IMR-90 (cell line): ENCODE data around the gene EPHX1. TPM values are rescaled to one million over a fixed set of nuclear protein-coding genes. Genes with fewer than 3 reads are reported as not detected.

Experiments
- ATAC-seq: fragments of 200-7000 bp; cut with Tn5 transposase; 2 replicates; pipeline ENCODE4 v1.9.1; 2020; ENCODE audit warnings: low read depth, mild to moderate bottlenecking, moderate library complexity
- BruUV-seq: library from RNA; stranded (reverse); fragments of 400-500 nt; replicated peaks from 2 replicates; lab custom pipeline; 2021; lab: Mats Ljungman, UMichigan
- CTCF ChIA-PET: fragments of 300-600 bp; formaldehyde crosslinking; extraction: SDS; loops from one replicate; lab custom pipeline; 2021; ENCODE audit warnings: antibody characterized with exemption; lab: Yijun Ruan, JAX
- POLR2A ChIA-PET: fragments of 300-600 bp; sonication (Branson Sonifier 250); formaldehyde crosslinking; loops from one replicate; lab custom pipeline; 2022; ENCODE audit warnings: antibody characterized with exemption; ENCODE audit not compliant: unreplicated experiment; lab: Charles Lee
- DNase-seq: peaks from one replicate; pipeline ENCODE4 v3.0.0; 2013
- H2AFZ ChIP-seq: replicated peaks from 2 replicates; pipeline ENCODE3; 2013; ENCODE audit warnings: low read length, mild to moderate bottlenecking; ENCODE audit not compliant: poor library complexity
- H2AK5ac ChIP-seq: 2 replicates; pipeline ENCODE4 v1.6.1; 2013; ENCODE audit warnings: low read depth, low read length, inconsistent platforms
- H2AK9ac ChIP-seq: replicated peaks from 2 replicates; pipeline ENCODE3; 2013; ENCODE audit warnings: mild to moderate bottlenecking, low read depth, low read length, moderate library complexity; ENCODE audit not compliant: poor library complexity
- H2BK120ac ChIP-seq: 2 replicates; pipeline ENCODE4 v1.6.1; 2013; ENCODE audit warnings: low read depth, low read length, inconsistent platforms
- H2BK15ac ChIP-seq: 3 replicates; pipeline ENCODE4 v1.6.1; 2013; ENCODE audit warnings: low read depth, low read length, inconsistent platforms
- H2BK20ac ChIP-seq: 2 replicates; pipeline ENCODE4 v1.6.1; 2013; ENCODE audit warnings: low read depth, mild to moderate bottlenecking, inconsistent platforms, low read length, moderate library complexity
- H2BK5ac ChIP-seq: 2 replicates; pipeline ENCODE4 v1.6.1; 2013; ENCODE audit warnings: mild to moderate bottlenecking, low read depth, low read length, inconsistent platforms; ENCODE audit not compliant: poor library complexity, severe bottlenecking
- H3K14ac ChIP-seq: replicated peaks from 2 replicates; pipeline ENCODE4 v1.6.1; 2013; ENCODE audit warnings: low read depth, low read length, inconsistent platforms
- H3K18ac ChIP-seq: 2 replicates; pipeline ENCODE4 v1.6.1; 2013; ENCODE audit warnings: low read depth, low read length, control low read depth
- H3K23ac ChIP-seq: 2 replicates; pipeline ENCODE4 v1.6.1; 2013; ENCODE audit warnings: low read depth, low read length, inconsistent platforms
- H3K27ac ChIP-seq: 2 replicates; pipeline ENCODE4 v1.5.1; 2013; ENCODE audit warnings: mild to moderate bottlenecking, control low read depth, low read length; ENCODE audit not compliant: insufficient read depth
- H3K27me3 ChIP-seq: 2 replicates; pipeline ENCODE4 v1.6.1; 2013; ENCODE audit warnings: low read length; ENCODE audit not compliant: control insufficient read depth, insufficient read depth
- H3K36me3 ChIP-seq: 2 replicates; pipeline ENCODE4 v1.6.1; 2013; ENCODE audit warnings: low read length, mixed read lengths; ENCODE audit not compliant: control insufficient read depth, insufficient read depth
- H3K4ac ChIP-seq: 2 replicates; pipeline ENCODE4 v1.6.1; 2013; ENCODE audit warnings: low read depth, low read length, inconsistent platforms
- H3K4me1 ChIP-seq: 2 replicates; pipeline ENCODE4 v1.6.1; 2013; ENCODE audit warnings: low read length, mixed read lengths; ENCODE audit not compliant: control insufficient read depth, insufficient read depth
- H3K4me2 ChIP-seq: 2 replicates; pipeline ENCODE4 v1.6.1; 2013; ENCODE audit warnings: low read depth, mild to moderate bottlenecking, control low read depth, low read length, moderate library complexity
- H3K4me3 ChIP-seq: 2 replicates; pipeline ENCODE4 v1.5.1; 2013; ENCODE audit warnings: low read depth, mild to moderate bottlenecking, control low read depth, low read length, moderate library complexity; ENCODE audit not compliant: insufficient read depth
- H3K56ac ChIP-seq: 2 replicates; pipeline ENCODE4 v1.6.1; 2013; ENCODE audit warnings: low read length, inconsistent platforms; ENCODE audit not compliant: insufficient read depth; ENCODE audit errors: extremely low read depth
- H3K79me1 ChIP-seq, 2 experiments: 2 replicates each; pipeline ENCODE4 v1.6.1; 2013; ENCODE audit warnings: low read length in 2 of 2, inconsistent platforms in 1 of 2, low read depth in 1 of 2
- H3K9ac ChIP-seq: 2 replicates; pipeline ENCODE4 v1.6.1; 2013; ENCODE audit warnings: low read depth, low read length, control low read depth
- H3K9me1 ChIP-seq: 2 replicates; pipeline ENCODE4 v1.6.1; 2013; ENCODE audit warnings: low read length, inconsistent platforms; ENCODE audit not compliant: insufficient read depth
- H3K9me3 ChIP-seq: 2 replicates; pipeline ENCODE4 v1.6.1; 2013; ENCODE audit warnings: low read length; ENCODE audit not compliant: control insufficient read depth, insufficient read depth
- H4K20me1 ChIP-seq: 2 replicates; pipeline ENCODE4 v1.6.1; 2013; ENCODE audit warnings: low read length, inconsistent platforms; ENCODE audit not compliant: insufficient read depth
- H4K5ac ChIP-seq: 2 replicates; pipeline ENCODE4 v1.6.1; 2013; ENCODE audit warnings: mild to moderate bottlenecking, low read depth, low read length, control low read depth
- H4K8ac ChIP-seq, 2 experiments: 2 replicates each; pipeline ENCODE4 v1.6.1; 2013; ENCODE audit warnings: low read depth in 2 of 2, low read length in 2 of 2, control low read depth in 1 of 2, inconsistent platforms in 1 of 2
- H4K91ac ChIP-seq: 2 replicates; pipeline ENCODE4 v1.6.1; 2013; ENCODE audit warnings: low read depth, low read length, inconsistent platforms; ENCODE audit not compliant: insufficient read depth
- BHLHE40 ChIP-seq: fragments of 150-350 bp; IDR thresholded peaks from 2 replicates; pipeline ENCODE4 v1.6.1; 2016; ENCODE audit warnings: mild to moderate bottlenecking, low read depth, low read length
- CEBPB ChIP-seq: IDR thresholded peaks from 2 replicates; pipeline ENCODE4 v1.6.1; 2012; ENCODE audit warnings: low read depth, low read length, improper control_type of control experiment
- CHD1 ChIP-seq: IDR thresholded peaks from 2 replicates; pipeline ENCODE4 v1.6.1; 2012; ENCODE audit warnings: low read depth, low read length, improper control_type of control experiment
- CTCF ChIP-seq: conservative IDR thresholded peaks from 2 replicates; pipeline ENCODE4 v1.5.1; 2012; ENCODE audit warnings: mild to moderate bottlenecking, low read depth, low read length, improper control_type of control experiment
- ELK1 ChIP-seq: fragments of 150-350 bp; IDR thresholded peaks from 2 replicates; pipeline ENCODE4 v1.6.1; 2016; ENCODE audit warnings: low read depth, mild to moderate bottlenecking, low read length, moderate library complexity, borderline replicate concordance
- FOS ChIP-seq: fragments of 150-350 bp; IDR thresholded peaks from 2 replicates; pipeline ENCODE4 v1.6.1; 2016; ENCODE audit warnings: low read depth, low read length
- MAFK ChIP-seq: IDR thresholded peaks from 2 replicates; pipeline ENCODE4 v1.6.1; 2012; ENCODE audit warnings: low read depth, low read length, improper control_type of control experiment
- MAZ ChIP-seq: IDR thresholded peaks from 2 replicates; pipeline ENCODE4 v1.6.1; 2012; ENCODE audit warnings: low read depth, mild to moderate bottlenecking, low read length, improper control_type of control experiment, moderate library complexity, borderline replicate concordance
- MXI1 ChIP-seq: IDR thresholded peaks from 2 replicates; pipeline ENCODE4 v1.6.1; 2012; ENCODE audit warnings: low read depth, mild to moderate bottlenecking, low read length, moderate library complexity, borderline replicate concordance
- NFE2L2 ChIP-seq: fragments of 150-350 bp; IDR thresholded peaks from 2 replicates; pipeline ENCODE4 v1.6.1; 2016; ENCODE audit warnings: low read depth, mild to moderate bottlenecking, low read length
- POLR2A ChIP-seq: IDR thresholded peaks from 2 replicates; pipeline ENCODE4 v1.6.1; 2012; ENCODE audit warnings: mild to moderate bottlenecking, low read depth, low read length
- SMC3 ChIP-seq: fragments of 150-350 bp; IDR thresholded peaks from 2 replicates; pipeline ENCODE4 v1.6.1; 2016; ENCODE audit warnings: low read depth, mild to moderate bottlenecking, antibody characterized with exemption, low read length, moderate library complexity
- WGBS, 2 experiments: methylation state at CpG; one replicate each; pipeline versions ENCODE4 v1.1.5 to v1.1.7; 2013; ENCODE audit warnings: missing lambda C conversion rate in 2 of 2; ENCODE audit not compliant: insufficient read length in 1 of 2; ENCODE audit errors: extremely low coverage in 2 of 2; 5-methylcytosine and 5-hydroxymethylcytosine counted together
- dilution Hi-C: fragments of 300-500 bp; cut with HindIII; formaldehyde crosslinking; loops from one replicate; pipeline ENCODE4 v1.14.3; 2018; ENCODE audit warnings: low sequenced_read_pairs; ENCODE audit not compliant: unreplicated experiment
- in situ Hi-C: fragments of 300-500 bp; cut with MboI; formaldehyde crosslinking; loops from 3 replicates; pipeline ENCODE4 v1.14.3; 2019; ENCODE audit warnings: low sequenced_read_pairs, inconsistent platforms, mixed read lengths
- intact Hi-C: fragments of 100-400 bp; cut with micrococcal nuclease; formaldehyde crosslinking; loops from 2 replicates; pipeline ENCODE4 v1.10.0; 2022
- polyA plus RNA-seq, 3 experiments: library from polyadenylated mRNA; depleted of rRNA; stranded (reverse); fragments of >200 nt; gene quantifications; 2 replicates each; pipeline ENCODE4 v1.2.3, GENCODE V29; 2012; ENCODE audit warnings: low replicate concordance in 1 of 3
- total RNA-seq: library from RNA; depleted of rRNA; stranded (reverse); fragments of >200 nt; gene quantifications from 2 replicates; pipeline ENCODE4 v1.2.3, GENCODE V29; 2012
- TF ChIP-seq, protein P1 (sequence below): fragments of 150-350 bp; IDR thresholded peaks from 2 replicates; pipeline ENCODE4 v1.6.1; 2017; ENCODE audit warnings: mild to moderate bottlenecking, antibody characterized with exemption, low read length, low read depth

EPHX1 gene
- total and polyA plus RNA-seq, 2 of the 4 experiments (the other 2 are of a cell fraction): 20.3 to 46.3 TPM

GRCh38 chr1:225847610-225848009 lies 37.7 kb downstream of the EPHX1 start:
- peaks cover 3% of the 10 kb centered on the region; the same call in 1 of the 2 replicates for H3K4me1 ChIP-seq
- ChIA-PET CTCF (no interaction called here), POLR2A (no interaction called here)
- no peak overlapping the region for H3K27ac ChIP-seq
- no peak overlapping the region for H2BK120ac ChIP-seq
- no peaks in the 10 kb centered on the region for H4K20me1 ChIP-seq
- intact Hi-C loops: loop anchor here (5.0 to 10.0 kb wide), 2 partner anchors 70 to 127 kb away; partner anchors contain the start of gene SRP9
- H3K14ac ChIP-seq: no peak overlapping the region
- H4K91ac ChIP-seq: no peak overlapping the region
- no peaks in the 10 kb centered on the region for H3K79me1 ChIP-seq
- H3K56ac ChIP-seq: no peak overlapping the region
- no peak overlapping the region for H3K9ac ChIP-seq
- H4K5ac ChIP-seq: no peak overlapping the region
- no peak overlapping the region for H3K4me3 ChIP-seq
- H2BK15ac ChIP-seq: no peak overlapping the region
- no peak overlapping the region for H2AK5ac ChIP-seq
- H3K9me1 ChIP-seq: peaks cover 8% of the 10 kb centered on the region
- TF ChIP-seq POLR2A (no peak), FOS (no peak), BHLHE40 (no peak), ELK1 (no peak), MAZ (no peak), CEBPB (no peak), CTCF (no peak), MXI1 (no peak), NFE2L2 (no peak), CHD1 (no peak), SMC3 (no peak), MAFK (no peak)
- TF ChIP-seq, protein P1, sequence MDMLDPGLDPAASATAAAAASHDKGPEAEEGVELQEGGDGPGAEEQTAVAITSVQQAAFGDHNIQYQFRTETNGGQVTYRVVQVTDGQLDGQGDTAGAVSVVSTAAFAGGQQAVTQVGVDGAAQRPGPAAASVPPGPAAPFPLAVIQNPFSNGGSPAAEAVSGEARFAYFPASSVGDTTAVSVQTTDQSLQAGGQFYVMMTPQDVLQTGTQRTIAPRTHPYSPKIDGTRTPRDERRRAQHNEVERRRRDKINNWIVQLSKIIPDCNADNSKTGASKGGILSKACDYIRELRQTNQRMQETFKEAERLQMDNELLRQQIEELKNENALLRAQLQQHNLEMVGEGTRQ: no peak
- H3K36me3 ChIP-seq: peaks cover 36% of the 10 kb centered on the region
- no peaks in the 10 kb centered on the region for H3K27me3 ChIP-seq
- no TSS peak for BruUV-seq
- H2BK20ac ChIP-seq: no peak overlapping the region
- DNase-seq (no peak), ATAC-seq (no peak)
- no peak overlapping the region for H2AFZ ChIP-seq
- in situ Hi-C loops: loop anchor here (10.0 kb wide), 1 partner anchor 373 kb away; no protein-coding TSS in a partner anchor
- H3K18ac ChIP-seq: no peak overlapping the region
- no peak overlapping the region for H3K4me2 ChIP-seq
- no peaks in the 10 kb centered on the region for H3K9me3 ChIP-seq
- dilution Hi-C loops: no loop called here
- no peak overlapping the region for H3K23ac ChIP-seq
- WGBS, 2 experiments: 40% methylated on average over 1 of the region's 4 CpGs; no CpG with 5 or more reads in 1 of the 2 experiments
- H2AK9ac ChIP-seq: no peak overlapping the region
- H3K4ac ChIP-seq: no peak overlapping the region
- no peak overlapping the region for H4K8ac ChIP-seq
- no peak overlapping the region for H2BK5ac ChIP-seq
